GM23338 (cell line): ENCODE measurements around the gene CPT1C. TPM values are rescaled to one million over a fixed set of nuclear protein-coding genes. Genes with fewer than 3 reads are reported as not detected.

Experiments used
- ATAC-seq: fragments of 200-7000 bp; cut with Tn5 transposase; 3 replicates; pipeline ENCODE4 v1.9.1; 2020
- DNase-seq: peaks from one replicate; pipeline ENCODE4 v3.0.0-alpha.2; 2015; ENCODE audit warnings: low spot score
- H2AFZ ChIP-seq: fragments of 200-600 bp; sonication (generic); 2 replicates; pipeline ENCODE4 v1.8.0; 2016; ENCODE audit warnings: antibody characterized with exemption, mild to moderate bottlenecking, moderate library complexity
- H3F3A ChIP-seq: fragments of 200-600 bp; sonication (generic); replicated peaks from 2 replicates; pipeline ENCODE4 v1.8.0; 2017; ENCODE audit warnings: antibody characterized with exemption, mixed run types, low read depth
- H3K27ac ChIP-seq: fragments of 200-600 bp; sonication (generic); 2 replicates; pipeline ENCODE4 v1.6.1; 2016; ENCODE audit warnings: low read depth
- H3K27me3 ChIP-seq: fragments of 200-600 bp; sonication (generic); 2 replicates; pipeline ENCODE4 v1.8.0; 2016; ENCODE audit warnings: mild to moderate bottlenecking, mixed run types, moderate library complexity; ENCODE audit not compliant: insufficient read depth
- H3K36me3 ChIP-seq: fragments of 200-600 bp; sonication (generic); 2 replicates; pipeline ENCODE4 v1.8.0; 2016; ENCODE audit warnings: mild to moderate bottlenecking; ENCODE audit not compliant: insufficient read depth
- H3K4me1 ChIP-seq: fragments of 200-600 bp; sonication (generic); 2 replicates; pipeline ENCODE4 v1.8.0; 2016; ENCODE audit warnings: mild to moderate bottlenecking, moderate library complexity; ENCODE audit not compliant: insufficient read depth
- H3K4me2 ChIP-seq: fragments of 200-600 bp; sonication (generic); 2 replicates; pipeline ENCODE4 v1.7.1; 2017; ENCODE audit warnings: mixed run types
- H3K4me3 ChIP-seq: fragments of 200-600 bp; sonication (generic); 2 replicates; pipeline ENCODE4 v1.6.1; 2016; ENCODE audit warnings: mixed run types
- H3K79me2 ChIP-seq: fragments of 200-600 bp; sonication (generic); replicated peaks from 2 replicates; pipeline ENCODE4 v1.8.0; 2017; ENCODE audit warnings: mild to moderate bottlenecking; ENCODE audit not compliant: insufficient read depth
- H3K9me2 ChIP-seq: fragments of 200-600 bp; sonication (generic); 2 replicates; pipeline ENCODE4 v1.8.0; 2017; ENCODE audit not compliant: insufficient read depth
- H4K20me1 ChIP-seq: fragments of 200-600 bp; sonication (generic); replicated peaks from 2 replicates; pipeline ENCODE4 v1.8.0; 2017; ENCODE audit warnings: mild to moderate bottlenecking; ENCODE audit not compliant: insufficient read depth
- H3K27ac Mint-ChIP-seq: 2 replicates; pipeline ENCODE4 v1.8.0; 2020; ENCODE audit warnings: inconsistent platforms, mild to moderate bottlenecking, moderate library complexity, mixed read lengths
- H3K27me3 Mint-ChIP-seq: 3 replicates; pipeline ENCODE4 v1.8.0; 2022; ENCODE audit warnings: low read depth, mild to moderate bottlenecking, moderate library complexity, mixed read lengths, inconsistent platforms; ENCODE audit not compliant: insufficient read depth, poor library complexity
- H3K36me3 Mint-ChIP-seq: 3 replicates; pipeline ENCODE4 v1.8.0; 2021; ENCODE audit warnings: low read depth, mild to moderate bottlenecking, inconsistent platforms, moderate library complexity, mixed read lengths
- H3K4me1 Mint-ChIP-seq: 3 replicates; pipeline ENCODE4 v1.8.0; 2020; ENCODE audit warnings: mild to moderate bottlenecking, inconsistent platforms, mixed read lengths
- H3K4me3 Mint-ChIP-seq: 3 replicates; pipeline ENCODE4 v1.8.0; 2021; ENCODE audit warnings: moderate library complexity, mild to moderate bottlenecking, inconsistent platforms, mixed read lengths
- H3K9me3 Mint-ChIP-seq: 3 replicates; pipeline ENCODE4 v1.8.0; 2020; ENCODE audit warnings: moderate library complexity, mild to moderate bottlenecking, inconsistent platforms, mixed read lengths
- EZH2 ChIP-seq: fragments of 200-600 bp; sonication (generic); IDR thresholded peaks from one replicate; pipeline ENCODE4 v1.8.0; 2017; ENCODE audit warnings: antibody characterized with exemption, mild to moderate bottlenecking, low read depth; ENCODE audit not compliant: unreplicated experiment
- EZH2phosphoT487 ChIP-seq: fragments of 200-600 bp; sonication (generic); IDR thresholded peaks from one replicate; pipeline ENCODE4 v1.8.1; 2018; ENCODE audit warnings: antibody characterized with exemption; ENCODE audit not compliant: unreplicated experiment
- NANOG ChIP-seq: IDR thresholded peaks from 2 replicates; pipeline ENCODE4 v1.6.1; 2016; ENCODE audit warnings: antibody characterized with exemption, borderline replicate concordance
- POLR2AphosphoS5 ChIP-seq: IDR thresholded peaks from 2 replicates; pipeline ENCODE4 v1.6.1; 2016; ENCODE audit warnings: antibody characterized with exemption, low read depth
- REST ChIP-seq: IDR thresholded peaks from one replicate; pipeline ENCODE4 v1.6.1; 2018; ENCODE audit warnings: antibody characterized with exemption; ENCODE audit not compliant: unreplicated experiment
- STAT1 ChIP-seq: IDR thresholded peaks from one replicate; pipeline ENCODE4 v1.6.1; 2016; ENCODE audit warnings: antibody characterized with exemption; ENCODE audit not compliant: unreplicated experiment
- ZNF114 ChIP-seq: fragments of 250-450 bp; sonication (Bioruptor Pico); IDR thresholded peaks from 2 replicates; pipeline ENCODE4 v1.5.0; 2020; ENCODE audit warnings: mild to moderate bottlenecking, moderate library complexity
- ZNF331 ChIP-seq: fragments of 250-450 bp; sonication (Bioruptor Pico); IDR thresholded peaks from 2 replicates; pipeline ENCODE4 v1.5.0; 2020; ENCODE audit warnings: low read depth, mild to moderate bottlenecking, moderate library complexity
- polyA plus RNA-seq: library from polyadenylated mRNA; unstranded; fragments of >200 nt; fragmentation: Nextera tagmentation; extraction: Ambion mirVana; gene quantifications from 2 replicates; pipeline ENCODE4 v1.2.1, GENCODE V29; 2016
- total RNA-seq: library from RNA; depleted of rRNA; stranded (reverse); fragments of >200 nt; shearing (Covaris generic); gene quantifications from 2 replicates; pipeline ENCODE4 v1.2.3, GENCODE V29; 2014
- TF ChIP-seq, protein P1 (sequence below), 2 experiments: fragments of 200-600 bp in 1 of 2; sonication (generic) in 1 of 2; conservative IDR thresholded peaks; 2 replicates each; pipeline versions ENCODE4 v1.5.1 to v1.6.1; 2016 to 2017; ENCODE audit warnings: antibody characterized with exemption in 2 of 2, low read depth in 2 of 2, mild to moderate bottlenecking in 2 of 2, moderate library complexity in 1 of 2

Gene CPT1C
- total and polyA plus RNA-seq, 2 experiments from 2014 or later, result 63.4 to 77.3 TPM

DNA sequence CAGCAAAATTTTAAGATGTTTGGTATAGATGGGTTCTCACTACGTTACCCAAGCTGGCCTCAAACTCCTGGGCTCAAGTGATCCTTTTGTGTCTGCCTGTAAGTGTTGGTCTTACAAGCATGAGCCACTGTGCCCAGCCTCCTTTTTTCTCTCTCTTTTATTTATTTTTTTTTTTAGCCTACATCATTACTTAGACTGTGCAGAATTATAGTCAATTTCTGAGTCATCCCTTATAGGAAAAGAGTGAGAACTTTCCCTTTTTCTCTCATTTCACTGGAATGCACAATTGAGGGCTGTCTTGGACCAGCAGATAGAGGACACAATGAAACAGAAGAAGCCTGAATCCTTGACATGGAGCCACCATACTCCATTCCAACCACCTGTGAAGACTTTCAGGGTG lies 58.9 kb downstream of the CPT1C start (continued):
- no peak for TF ChIP-seq EZH2

- TF ChIP-seq, protein P1, sequence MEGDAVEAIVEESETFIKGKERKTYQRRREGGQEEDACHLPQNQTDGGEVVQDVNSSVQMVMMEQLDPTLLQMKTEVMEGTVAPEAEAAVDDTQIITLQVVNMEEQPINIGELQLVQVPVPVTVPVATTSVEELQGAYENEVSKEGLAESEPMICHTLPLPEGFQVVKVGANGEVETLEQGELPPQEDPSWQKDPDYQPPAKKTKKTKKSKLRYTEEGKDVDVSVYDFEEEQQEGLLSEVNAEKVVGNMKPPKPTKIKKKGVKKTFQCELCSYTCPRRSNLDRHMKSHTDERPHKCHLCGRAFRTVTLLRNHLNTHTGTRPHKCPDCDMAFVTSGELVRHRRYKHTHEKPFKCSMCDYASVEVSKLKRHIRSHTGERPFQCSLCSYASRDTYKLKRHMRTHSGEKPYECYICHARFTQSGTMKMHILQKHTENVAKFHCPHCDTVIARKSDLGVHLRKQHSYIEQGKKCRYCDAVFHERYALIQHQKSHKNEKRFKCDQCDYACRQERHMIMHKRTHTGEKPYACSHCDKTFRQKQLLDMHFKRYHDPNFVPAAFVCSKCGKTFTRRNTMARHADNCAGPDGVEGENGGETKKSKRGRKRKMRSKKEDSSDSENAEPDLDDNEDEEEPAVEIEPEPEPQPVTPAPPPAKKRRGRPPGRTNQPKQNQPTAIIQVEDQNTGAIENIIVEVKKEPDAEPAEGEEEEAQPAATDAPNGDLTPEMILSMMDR (conservative IDR thresholded peaks at IDR 0.05; ENCODE audit: low read depth in 2 of 2), result no peak
- no peak for TF ChIP-seq EZH2
- Histone ChIP-seq H3K36me3 (no peaks in the 10 kb centered on the region), H3K4me2 (no peak overlapping the region), H2AFZ (no peak overlapping the region), H3K4me3 (no peak overlapping the region), H3K79me2 (no peaks in the 10 kb centered on the region), H3K27ac (no peak overlapping the region), H4K20me1 (no peaks in the 10 kb centered on the region), H3K27me3 (no peaks in the 10 kb centered on the region), H3F3A (0 out of 2 replicates have a peak, but pooled peaks cover 6% of the 10 kb centered on the region), H3K9me2 (no peaks in the 10 kb centered on the region), H3K4me1 (no peaks in the 10 kb centered on the region)
- Mint-ChIP-seq H3K4me3 (no peak overlapping the region), H3K27me3 (peaks cover 16% of the 10 kb centered on the region), H3K9me3 (peaks cover 24% of the 10 kb centered on the region), H3K4me1 (no peaks in the 10 kb centered on the region), H3K36me3 (no peaks in the 10 kb centered on the region), H3K27ac (no peak overlapping the region)
- no peak for ATAC-seq
- DNase-seq, result no peak
Measured at GRCh38 chr19:49752701-49753100, 61.8 kb downstream of the CPT1C start.

- Histone ChIP-seq H3K4me3 (no peak overlapping the region), H3F3A (no peaks in the 10 kb centered on the region), H3K4me1 (peaks cover 7% of the 10 kb centered on the region; the same call in 1 of the 2 replicates), H3K27ac (no peak overlapping the region), H3K4me2 (no peak overlapping the region), H3K27me3 (no peaks in the 10 kb centered on the region), H4K20me1 (no peaks in the 10 kb centered on the region), H3K79me2 (no peaks in the 10 kb centered on the region), H2AFZ (no peak overlapping the region), H3K9me2 (no peaks in the 10 kb centered on the region), H3K36me3 (no peaks in the 10 kb centered on the region)
- TF ChIP-seq EZH2phosphoT487 (no peak), POLR2AphosphoS5 (no peak), ZNF114 (CRISPR knock-in tag) (no peak), STAT1 (no peak), ZNF331 (CRISPR knock-in tag) (no peak), REST (no peak), EZH2 (no peak), NANOG (no peak)
- TF ChIP-seq, protein P1 (conservative IDR thresholded peaks at IDR 0.05; ENCODE audit: low read depth in 2 of 2), result no peak
- H3K4me1 Mint-ChIP-seq, result no peaks in the 10 kb centered on the region; the same call in 2 of the 3 replicates
- H3K36me3 Mint-ChIP-seq, result no peaks in the 10 kb centered on the region
- no peak for DNase-seq
- no peak for ATAC-seq
- H3K9me3 Mint-ChIP-seq, result peaks cover 24% of the 10 kb centered on the region
- H3K27me3 Mint-ChIP-seq, result peaks cover 6% of the 10 kb centered on the region
- no peak overlapping the region for H3K4me3 Mint-ChIP-seq
- no peak overlapping the region for H3K27ac Mint-ChIP-seq
Measured at GRCh38 chr19:49755956-49756355, 65.0 kb downstream of the CPT1C start.
